ENCODE data around the gene MEPCE. TPM values are rescaled to one million over a fixed set of nuclear protein-coding genes. Genes with fewer than 3 reads are reported as not detected.

Gene MEPCE
- total and polyA plus RNA-seq, 9 of the 15 experiments (the other 6 are each of a cell fraction or from before 2014, with no cell fraction given), result 10.9 to 76.3 (median 44.1) TPM

- TF ChIP-seq CREB3L1 (IDR thresholded peaks at IDR 0.05; ENCODE audit: borderline replicate concordance, low read depth) (no peak), MYNN (IDR thresholded peaks at IDR 0.05) (no peak), MYNN (CRISPR knock-in tag; IDR thresholded peaks at IDR 0.05) (no peak), KLF16 (IDR thresholded peaks at IDR 0.05) (no peak), FOXJ3 (CRISPR knock-in tag; IDR thresholded peaks at IDR 0.05) (no peak), ZNF407 (IDR thresholded peaks at IDR 0.05; ENCODE audit: low read depth) (no peak), PRPF4 (IDR thresholded peaks at IDR 0.05; ENCODE audit: insufficient read depth, low read depth, low read length, poor library complexity, severe bottlenecking) (no peak), ZBED1 (IDR thresholded peaks at IDR 0.05) (peak; percentile 19; the same call in 1 of the 2 replicates), THRB (CRISPR knock-in tag; conservative IDR thresholded peaks at IDR 0.05) (no peak), SREBF2 (CRISPR knock-in tag; IDR thresholded peaks at IDR 0.05) (peak; percentile 89; the same call in 1 of the 2 replicates), BCOR (IDR thresholded peaks at IDR 0.05) (0 out of 2 replicates have a peak, but pooled peaks have one; percentile 25), SAFB (IDR thresholded peaks at IDR 0.05; ENCODE audit: borderline replicate concordance, low read depth, low read length) (peak; percentile 40; the same call in 1 of the 2 replicates), ERF (CRISPR knock-in tag; IDR thresholded peaks at IDR 0.05) (peak; percentile 5; the same call in 1 of the 2 replicates), U2AF1 (optimal IDR thresholded peaks at IDR 0.05; ENCODE audit: low read depth, low read length) (peak; percentile 82), RBM17 (IDR thresholded peaks at IDR 0.05; ENCODE audit: borderline replicate concordance, low read depth, low read length) (no peak), EGR1 (conservative IDR thresholded peaks at IDR 0.05) (no peak), TCF3 (CRISPR knock-in tag; IDR thresholded peaks at IDR 0.05) (peak; percentile 27; the same call in 1 of the 2 replicates), ZZZ3 (IDR thresholded peaks at IDR 0.05) (no peak), TARDBP (IDR thresholded peaks at IDR 0.05) (no peak)
These were observed 6.0 kb downstream of the MEPCE start (continued) for GRCh38 chr7:100435401-100436304.
